GM11168 (cell line): ENCODE data around the gene RPS19.

Experiments used
- in situ Hi-C: fragments of 300-500 bp; cut with MboI; formaldehyde crosslinking; loops from one replicate; pipeline ENCODE4 v1.12.0; 2022; ENCODE audit warnings: low sequenced_read_pairs; ENCODE audit not compliant: unreplicated experiment

The RPS19 gene

DNA sequence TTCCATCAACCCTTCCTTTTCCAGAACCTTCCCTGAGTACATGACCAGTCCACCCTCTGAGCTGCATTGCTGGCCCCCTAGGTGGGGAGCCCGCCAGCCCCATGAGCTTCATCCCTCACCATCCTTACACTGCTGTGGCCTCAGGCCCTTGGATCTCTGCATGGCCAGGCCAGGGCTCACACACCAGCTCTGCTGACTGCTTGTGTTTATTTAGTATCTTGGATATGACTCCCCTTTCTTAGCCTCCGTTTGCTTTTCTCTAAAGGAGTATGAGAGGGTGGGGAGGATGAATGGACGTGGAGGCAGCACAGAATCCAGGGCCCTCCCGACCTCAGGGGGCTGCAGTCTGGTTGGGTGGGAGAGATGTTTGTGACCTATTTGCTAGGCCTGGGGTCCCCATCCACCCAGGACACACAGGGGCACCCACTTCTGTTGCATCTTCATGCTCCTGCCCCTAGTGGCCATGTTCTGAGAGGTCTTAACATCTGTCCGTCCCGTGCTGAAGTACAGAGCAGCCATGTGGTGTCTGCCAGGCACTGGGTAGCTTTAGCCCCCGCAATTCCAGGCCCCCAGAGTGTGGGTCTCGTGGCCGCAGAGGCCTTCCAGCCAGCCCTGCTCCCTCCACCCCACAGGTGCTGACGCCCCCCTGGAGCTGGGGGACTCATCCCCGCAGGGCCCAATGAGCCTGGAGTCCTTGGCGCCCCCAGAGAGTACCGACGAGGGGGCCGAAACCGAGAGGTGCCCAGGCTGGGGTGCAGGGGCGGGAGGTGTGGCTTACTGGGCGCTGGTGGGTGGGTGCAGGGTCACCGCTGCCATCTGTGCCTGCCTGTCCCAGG lies 35.9 kb downstream of the RPS19 start:
- in situ Hi-C loops = no loop called here

DNA sequence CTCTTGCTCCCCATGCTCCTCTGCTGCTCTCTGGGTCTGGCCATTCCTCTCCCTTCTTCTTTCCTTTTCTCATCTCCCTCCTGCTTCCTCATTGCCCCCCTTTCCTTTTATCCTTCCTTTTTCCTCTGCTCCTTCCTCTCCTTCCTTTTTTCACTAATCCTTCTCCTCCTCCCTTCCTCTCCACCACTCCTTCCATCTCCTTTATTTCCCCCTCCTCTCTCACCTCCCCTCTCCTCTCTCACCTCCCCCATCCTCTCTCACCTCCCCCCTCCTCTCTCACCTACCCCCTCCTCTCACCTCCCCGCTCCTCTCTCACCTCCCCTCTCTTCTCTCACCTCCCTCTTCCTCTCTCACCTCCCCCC lies 36.5 kb downstream of the RPS19 start:
- in situ Hi-C loops = no loop called here

GRCh38 chr19:41897181-41897580 lies 37.1 kb downstream of the RPS19 start:
- in situ Hi-C loops = no loop called here

DNA sequence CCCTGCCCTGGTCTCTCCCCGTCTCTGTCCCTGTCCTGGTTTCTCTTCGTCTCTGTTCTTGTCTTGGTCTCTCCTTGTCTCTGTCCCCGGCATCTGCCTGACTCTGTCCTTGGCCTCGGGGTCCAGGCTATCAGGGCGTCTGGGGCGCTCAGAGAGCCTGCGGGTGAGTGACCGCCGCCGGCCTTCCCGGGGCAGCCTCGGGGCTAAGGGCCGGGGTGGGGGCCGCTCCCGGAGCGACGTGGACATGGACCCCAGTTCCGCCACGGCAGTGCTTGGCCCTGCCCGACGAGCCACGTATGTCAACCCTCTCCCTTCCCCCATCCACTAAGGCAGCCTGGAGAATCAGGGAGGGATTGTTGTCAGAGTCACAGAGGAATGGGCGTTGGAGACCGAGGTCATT lies 37.8 kb downstream of the RPS19 start:
- in situ Hi-C loops = no loop called here

GRCh38 chr19:41898235-41898634 lies 38.2 kb downstream of the RPS19 start:
- in situ Hi-C loops = no loop called here

DNA sequence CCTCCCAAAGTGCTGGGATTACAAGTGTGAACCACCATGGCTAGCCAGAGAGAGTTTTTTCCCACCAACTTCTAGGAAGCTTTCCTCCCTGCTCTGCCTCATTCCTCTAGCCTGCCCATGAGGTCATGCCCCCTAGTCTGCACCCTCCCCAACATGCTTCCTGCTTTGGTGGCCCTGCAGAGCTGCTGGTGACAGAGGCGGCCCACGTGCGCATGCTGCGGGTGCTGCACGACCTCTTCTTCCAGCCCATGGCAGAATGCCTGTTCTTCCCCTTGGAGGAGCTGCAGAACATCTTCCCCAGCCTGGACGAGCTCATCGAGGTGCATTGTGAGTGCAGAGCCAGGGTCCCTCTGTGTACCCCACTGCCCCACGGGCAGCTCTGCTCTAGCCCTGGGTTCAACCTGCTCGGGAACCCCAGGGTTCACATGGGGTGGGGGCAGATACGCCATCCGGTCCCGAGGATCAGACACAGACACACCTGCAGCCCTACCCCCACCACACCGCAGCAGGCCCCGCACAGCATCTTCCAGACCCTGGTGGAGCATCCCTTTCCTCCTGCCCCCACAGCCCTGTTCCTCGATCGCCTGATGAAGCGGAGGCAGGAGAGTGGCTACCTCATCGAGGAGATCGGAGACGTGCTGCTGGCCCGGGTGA lies 41.8 kb downstream of the RPS19 start:
- in situ Hi-C loops = no loop called here

DNA sequence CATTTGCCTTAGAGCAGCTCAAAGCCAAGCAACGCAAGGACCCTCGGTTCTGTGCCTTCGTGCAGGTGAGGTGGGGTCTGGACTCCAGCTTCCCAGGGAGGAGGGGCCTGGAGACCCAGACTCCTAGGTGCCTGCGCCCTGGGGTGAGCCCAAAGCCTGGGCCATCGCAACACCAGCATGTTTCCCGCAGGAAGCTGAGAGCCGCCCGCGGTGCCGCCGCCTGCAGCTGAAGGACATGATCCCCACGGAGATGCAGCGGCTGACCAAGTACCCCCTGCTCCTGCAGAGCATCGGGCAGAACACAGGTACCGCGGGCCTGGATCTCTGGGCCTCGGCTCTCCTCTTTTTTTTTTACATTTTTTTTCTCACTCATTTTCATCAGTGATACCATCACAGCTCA lies 42.5 kb downstream of the RPS19 start:
- in situ Hi-C loops = no loop called here

- in situ Hi-C loops = no loop called here
Measured at GRCh38 chr19:41903193-41903953, 43.3 kb downstream of the RPS19 start.

DNA sequence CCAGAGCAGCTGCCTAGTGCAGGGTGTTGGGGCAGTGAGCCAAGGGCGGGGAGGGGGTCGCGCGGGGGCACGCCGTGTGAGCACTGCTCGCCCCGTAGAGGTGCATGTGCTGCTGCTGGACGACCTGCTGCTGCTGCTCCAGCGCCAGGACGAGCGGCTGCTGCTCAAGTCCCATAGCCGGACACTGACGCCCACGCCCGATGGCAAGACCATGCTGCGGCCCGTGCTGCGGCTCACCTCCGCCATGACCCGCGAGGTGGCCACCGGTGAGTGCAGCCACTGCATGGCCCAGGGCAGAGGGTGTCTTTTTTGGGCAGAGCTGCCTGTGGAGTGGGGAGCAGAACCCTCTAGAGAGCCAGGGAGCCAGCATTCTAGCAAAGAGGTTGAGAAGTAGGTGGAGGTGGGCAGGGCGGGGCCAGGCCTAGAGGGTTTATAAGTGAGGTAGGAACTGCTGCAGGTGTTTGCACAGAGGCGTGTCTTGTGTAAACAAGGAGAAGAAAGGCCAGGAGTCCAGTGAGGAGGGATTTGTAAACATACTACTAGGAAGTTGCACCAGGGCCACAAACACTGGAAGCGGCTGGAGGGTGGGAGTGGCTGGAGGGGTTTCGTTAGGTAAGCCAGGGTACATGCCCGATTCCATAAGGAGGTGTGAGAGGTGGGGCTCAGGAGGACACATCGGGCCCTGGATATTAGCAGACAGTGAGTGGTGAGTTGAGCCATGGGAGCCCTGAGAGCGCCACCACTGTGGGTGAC lies 44.2 kb downstream of the RPS19 start:
- in situ Hi-C loops = no loop called here

DNA sequence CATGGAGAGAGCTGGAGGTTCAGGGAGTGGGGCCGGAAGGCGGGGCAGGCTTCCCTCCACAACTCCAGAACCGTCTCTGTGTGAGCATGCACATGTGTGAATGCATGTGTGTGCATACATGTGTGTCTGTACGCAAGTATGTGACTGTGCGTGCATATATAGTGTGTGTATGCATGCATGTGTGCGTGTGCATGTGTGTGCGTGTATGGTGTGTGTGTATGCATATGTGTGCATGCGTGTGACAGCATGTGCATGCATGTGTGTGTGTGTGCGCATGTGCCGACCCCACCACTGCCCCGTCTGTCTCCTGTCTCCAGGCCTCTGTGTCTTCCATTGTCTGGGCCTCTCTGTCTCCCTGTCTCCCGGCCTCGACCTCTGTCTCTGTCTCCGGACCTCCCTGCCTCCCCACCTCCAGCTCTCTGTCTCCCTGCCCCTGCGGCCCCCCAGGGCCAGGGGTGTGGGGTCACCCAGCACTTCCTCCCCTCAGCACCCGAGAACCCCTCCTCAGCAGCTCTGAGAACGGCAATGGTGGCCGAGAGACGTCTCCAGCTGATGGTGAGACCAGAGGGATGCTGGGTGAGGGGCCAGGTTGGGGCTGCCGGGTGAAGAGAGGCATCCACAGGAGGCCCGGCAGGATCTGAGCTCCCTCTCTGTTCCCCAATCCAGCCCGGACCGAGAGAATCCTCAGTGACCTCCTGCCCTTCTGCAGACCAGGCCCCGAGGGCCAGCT lies 45.4 kb downstream of the RPS19 start:
- in situ Hi-C loops = no loop called here

- in situ Hi-C loops = no loop called here
Measured at GRCh38 chr19:41906271-41906670, 46.2 kb downstream of the RPS19 start.

DNA sequence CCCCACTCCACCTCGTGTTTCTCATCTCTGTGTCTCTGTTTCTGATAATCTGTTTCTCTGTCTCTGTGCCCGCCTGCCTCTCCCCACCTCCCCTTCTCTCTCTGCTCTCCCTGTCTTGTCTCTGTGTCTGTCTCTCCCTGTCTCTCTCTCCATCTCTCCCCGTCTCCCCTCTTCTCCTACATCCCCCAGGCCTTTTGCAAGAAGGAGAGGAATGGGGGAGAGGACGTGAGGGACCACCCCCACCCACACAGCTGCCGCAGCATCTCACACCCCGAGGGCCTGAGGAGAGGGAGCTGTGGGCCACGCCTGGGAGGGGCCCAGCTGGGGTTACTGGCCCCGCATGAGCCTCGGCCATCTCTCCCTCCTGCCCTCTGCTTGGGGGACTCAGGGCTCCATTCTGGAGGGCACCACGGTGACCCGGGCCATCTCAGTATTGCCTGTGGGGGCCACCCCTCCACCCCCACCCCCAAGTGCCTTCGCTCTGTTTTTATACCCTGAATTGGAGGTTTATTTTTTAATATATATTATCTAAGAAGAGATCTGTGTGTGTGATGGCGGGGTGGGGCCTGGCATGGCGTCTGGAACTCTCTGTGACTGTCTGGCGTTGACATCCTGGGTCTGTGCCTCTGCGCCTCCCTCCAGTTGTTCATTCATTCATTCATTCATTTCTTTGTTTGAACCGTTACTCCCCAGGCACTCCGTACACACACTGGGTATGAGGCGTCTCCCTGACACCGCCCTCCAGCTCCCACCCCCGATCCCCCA lies 47.0 kb downstream of the RPS19 start:
- in situ Hi-C loops = no loop called here

DNA sequence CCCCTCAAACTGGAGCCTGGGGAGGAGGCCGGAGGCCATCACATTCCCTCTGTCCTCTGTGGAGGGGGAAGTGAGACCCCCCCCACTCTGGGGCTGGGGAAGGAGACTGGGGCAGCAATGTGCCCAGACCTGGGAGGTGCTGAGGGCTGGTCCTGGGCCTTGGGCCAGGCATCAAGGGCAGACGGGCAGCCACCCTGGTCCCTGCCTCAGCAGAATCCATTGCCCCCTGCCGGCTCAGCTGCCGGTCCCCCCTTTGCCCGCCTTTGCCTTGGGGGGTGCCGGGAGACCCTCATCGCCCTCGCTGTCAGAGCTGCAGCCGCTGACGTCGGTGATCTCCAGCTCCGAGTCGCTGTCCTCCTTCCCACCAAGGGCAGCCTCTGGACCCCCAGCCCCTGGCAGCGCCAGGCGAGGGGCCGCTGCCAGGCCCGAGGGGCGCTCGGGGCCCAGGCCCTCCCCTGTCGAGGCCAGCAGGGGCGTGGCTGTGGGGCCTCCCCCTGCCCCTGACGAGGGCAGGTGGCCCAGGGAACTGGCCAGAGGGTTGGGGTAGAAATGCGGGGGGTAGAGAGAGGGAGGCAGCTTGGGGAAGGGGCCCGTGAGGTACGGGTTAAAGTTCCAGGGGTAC lies 48.0 kb downstream of the RPS19 start:
- in situ Hi-C loops = no loop called here

GRCh38 chr19:41908724-41909464 lies 48.8 kb downstream of the RPS19 start:
- in situ Hi-C loops = no loop called here

- in situ Hi-C loops = no loop called here
Measured at GRCh38 chr19:41909706-41910105, 49.7 kb downstream of the RPS19 start.

GRCh38 chr19:41910240-41910991 lies 50.4 kb downstream of the RPS19 start:
- in situ Hi-C loops = no loop called here
